ENCODE data around the gene PPP1R13B. TPM values are rescaled to one million over a fixed set of nuclear protein-coding genes. Genes with fewer than 3 reads are reported as not detected.

PPP1R13B gene
- total RNA-seq, 2 donors from 2014 or later, result 15.6 to 17.5 TPM

DNA sequence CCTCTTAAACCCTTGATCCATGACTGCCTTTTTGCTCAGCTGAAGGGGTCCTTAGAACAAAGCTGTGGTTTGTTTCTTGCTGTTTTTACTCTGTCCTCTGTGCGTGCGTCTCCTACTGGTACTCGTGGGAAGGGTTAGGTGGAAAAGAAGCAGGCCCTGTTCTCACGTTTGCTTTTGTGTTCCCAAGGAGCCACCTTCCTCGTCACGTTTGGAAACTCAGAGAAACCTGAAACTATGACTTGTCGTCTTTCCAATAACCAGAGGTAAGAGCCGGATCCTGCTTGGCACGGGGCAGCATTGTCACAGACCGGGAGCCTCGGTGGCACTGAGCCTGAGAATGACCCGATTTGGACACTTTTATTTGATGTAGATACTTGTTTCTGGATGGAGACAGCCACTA lies 118.7 kb downstream of the PPP1R13B start:
- Mint-ChIP-seq H3K36me3 (ENCODE audit: low read depth) (peaks cover 31% of the 10 kb centered on the region), H3K4me3 (peak overlapping the region; percentile 14)

DNA sequence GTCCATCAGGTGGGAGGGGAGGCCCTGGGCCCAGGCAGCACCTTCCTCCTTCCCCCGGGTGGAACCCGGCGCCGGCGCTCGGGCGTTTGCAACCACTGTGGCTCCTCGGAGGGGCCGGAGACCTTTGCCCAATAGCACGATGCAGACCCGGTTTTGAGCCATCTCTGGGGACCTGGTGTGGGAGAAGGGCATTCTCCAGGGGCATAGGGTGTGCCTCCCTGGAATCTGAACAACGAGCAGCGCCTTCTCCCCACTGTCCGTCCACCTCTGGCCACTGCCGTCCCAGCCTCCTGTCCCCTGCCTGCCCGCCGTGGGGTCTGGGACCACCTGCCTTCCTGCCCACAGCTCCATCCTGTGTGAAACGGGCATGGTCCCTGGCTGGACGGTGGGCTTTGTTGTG lies 119.2 kb downstream of the PPP1R13B start:
- H3K27ac Mint-ChIP-seq, result peak overlapping the region; percentile 59
- H3K4me1 ChIP-seq (ENCODE audit: control insufficient read depth, insufficient read depth, low read length), result peaks cover 11% of the 10 kb centered on the region
- H3K36me3 ChIP-seq (ENCODE audit: control insufficient read depth, insufficient read depth, low read length), result peaks cover 39% of the 10 kb centered on the region
- H3K4me1 Mint-ChIP-seq, result peaks cover 17% of the 10 kb centered on the region
- peaks cover 25% of the 10 kb centered on the region for H3K36me3 Mint-ChIP-seq (ENCODE audit: low read depth)
- no peak overlapping the region for H3K4me3 ChIP-seq (ENCODE audit: low read length)
- H3K9me3 Mint-ChIP-seq, result no peaks in the 10 kb centered on the region
- TF ChIP-seq, protein P1, sequence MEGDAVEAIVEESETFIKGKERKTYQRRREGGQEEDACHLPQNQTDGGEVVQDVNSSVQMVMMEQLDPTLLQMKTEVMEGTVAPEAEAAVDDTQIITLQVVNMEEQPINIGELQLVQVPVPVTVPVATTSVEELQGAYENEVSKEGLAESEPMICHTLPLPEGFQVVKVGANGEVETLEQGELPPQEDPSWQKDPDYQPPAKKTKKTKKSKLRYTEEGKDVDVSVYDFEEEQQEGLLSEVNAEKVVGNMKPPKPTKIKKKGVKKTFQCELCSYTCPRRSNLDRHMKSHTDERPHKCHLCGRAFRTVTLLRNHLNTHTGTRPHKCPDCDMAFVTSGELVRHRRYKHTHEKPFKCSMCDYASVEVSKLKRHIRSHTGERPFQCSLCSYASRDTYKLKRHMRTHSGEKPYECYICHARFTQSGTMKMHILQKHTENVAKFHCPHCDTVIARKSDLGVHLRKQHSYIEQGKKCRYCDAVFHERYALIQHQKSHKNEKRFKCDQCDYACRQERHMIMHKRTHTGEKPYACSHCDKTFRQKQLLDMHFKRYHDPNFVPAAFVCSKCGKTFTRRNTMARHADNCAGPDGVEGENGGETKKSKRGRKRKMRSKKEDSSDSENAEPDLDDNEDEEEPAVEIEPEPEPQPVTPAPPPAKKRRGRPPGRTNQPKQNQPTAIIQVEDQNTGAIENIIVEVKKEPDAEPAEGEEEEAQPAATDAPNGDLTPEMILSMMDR (conservative IDR thresholded peaks at IDR 0.05), result no peak
- no peak overlapping the region for H3K27ac ChIP-seq (ENCODE audit: low read depth, low read length)
- no peaks in the 10 kb centered on the region for H3K27me3 ChIP-seq (ENCODE audit: control insufficient read depth, insufficient read depth, low read length, poor library complexity, severe bottlenecking)
- no peak overlapping the region for H3K4me3 Mint-ChIP-seq
- H3K9me3 ChIP-seq (ENCODE audit: control insufficient read depth, low read length), result no peaks in the 10 kb centered on the region
- DNase-seq, result no peak
- H3K27me3 Mint-ChIP-seq (ENCODE audit: insufficient read depth), result no peaks in the 10 kb centered on the region
- 91 to 93% methylated on average over 11 to 19 of the region's 19 CpGs for WGBS, 2 experiments (ENCODE audit: insufficient coverage in 1 of 2, insufficient read length in 1 of 2)
- no peak overlapping the region for H3K9ac ChIP-seq (ENCODE audit: extremely low read depth, low read length, poor library complexity, severe bottlenecking)

More for the DNA sequence above, 118.7 kb downstream of the PPP1R13B start:
- Histone ChIP-seq H3K9me3 (ENCODE audit: control insufficient read depth, low read length) (no peaks in the 10 kb centered on the region), H3K4me1 (ENCODE audit: control insufficient read depth, insufficient read depth, low read length) (peaks cover 11% of the 10 kb centered on the region), H3K27me3 (ENCODE audit: control insufficient read depth, insufficient read depth, low read length, poor library complexity, severe bottlenecking) (no peaks in the 10 kb centered on the region), H3K9ac (ENCODE audit: extremely low read depth, low read length, poor library complexity, severe bottlenecking) (no peak overlapping the region), H3K4me3 (ENCODE audit: low read length) (no peak overlapping the region), H3K27ac (ENCODE audit: low read depth, low read length) (peak overlapping the region; percentile 38), H3K36me3 (ENCODE audit: control insufficient read depth, insufficient read depth, low read length) (peaks cover 44% of the 10 kb centered on the region)
- Mint-ChIP-seq H3K4me1 (peaks cover 16% of the 10 kb centered on the region), H3K27ac (peak overlapping the region; percentile 59), H3K27me3 (ENCODE audit: insufficient read depth) (no peaks in the 10 kb centered on the region), H3K9me3 (no peaks in the 10 kb centered on the region)
- 93 to 96% methylated on average over 12 of the region's 12 CpGs for WGBS, 2 experiments (ENCODE audit: insufficient coverage in 1 of 2, insufficient read length in 1 of 2)
- TF ChIP-seq, protein P1 (conservative IDR thresholded peaks at IDR 0.05), result no peak
- DNase-seq, result no peak

DNA sequence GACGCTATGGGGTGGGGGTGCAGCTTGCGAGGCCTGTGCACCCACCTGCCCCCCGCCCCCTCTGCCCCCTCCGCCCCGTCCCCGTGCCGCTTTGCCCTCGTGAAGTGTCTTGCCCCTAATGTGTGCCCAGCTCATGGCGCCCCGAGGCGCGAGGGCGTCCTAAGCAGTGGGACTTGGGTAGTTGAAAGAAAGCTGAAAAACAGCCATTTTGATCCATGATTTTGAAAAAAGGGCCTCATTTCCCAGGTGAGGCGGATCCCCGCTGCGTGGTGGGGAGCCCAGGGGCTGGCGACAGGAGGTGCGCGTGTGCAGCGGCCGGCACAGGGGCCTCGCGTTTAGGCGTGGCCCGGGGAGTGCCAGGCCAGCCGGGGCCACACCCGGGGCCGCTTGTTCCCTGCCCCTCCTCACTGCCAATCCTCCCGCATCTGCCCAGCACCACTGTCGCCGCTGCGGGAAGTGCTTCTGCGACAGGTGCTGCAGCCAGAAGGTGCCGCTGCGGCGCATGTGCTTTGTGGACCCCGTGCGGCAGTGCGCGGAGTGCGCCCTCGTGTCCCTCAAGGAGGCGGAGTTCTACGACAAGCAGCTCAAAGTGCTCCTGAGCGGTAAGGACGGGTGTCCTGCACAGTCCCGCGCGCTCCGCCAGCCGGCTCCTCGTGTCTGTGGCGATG lies 119.9 kb downstream of the PPP1R13B start:
- no peak for DNase-seq
- no peak overlapping the region for H3K27ac ChIP-seq (ENCODE audit: low read depth, low read length)
- H3K9ac ChIP-seq (ENCODE audit: extremely low read depth, low read length, poor library complexity, severe bottlenecking), result no peak overlapping the region
- Mint-ChIP-seq H3K27ac (no peak overlapping the region), H3K4me3 (no peak overlapping the region), H3K9me3 (no peaks in the 10 kb centered on the region), H3K27me3 (ENCODE audit: insufficient read depth) (no peaks in the 10 kb centered on the region), H3K36me3 (ENCODE audit: low read depth) (peaks cover 23% of the 10 kb centered on the region), H3K4me1 (peaks cover 20% of the 10 kb centered on the region)
- H3K4me1 ChIP-seq (ENCODE audit: control insufficient read depth, insufficient read depth, low read length), result peaks cover 11% of the 10 kb centered on the region
- H3K36me3 ChIP-seq (ENCODE audit: control insufficient read depth, insufficient read depth, low read length), result peaks cover 36% of the 10 kb centered on the region
- no peak overlapping the region for H3K4me3 ChIP-seq (ENCODE audit: low read length)
- TF ChIP-seq, protein P1 (conservative IDR thresholded peaks at IDR 0.05), result peak; percentile 39
- H3K9me3 ChIP-seq (ENCODE audit: control insufficient read depth, low read length), result no peaks in the 10 kb centered on the region
- no peaks in the 10 kb centered on the region for H3K27me3 ChIP-seq (ENCODE audit: control insufficient read depth, insufficient read depth, low read length, poor library complexity, severe bottlenecking)
- 89 to 92% methylated on average over 39 to 53 of the region's 53 CpGs for WGBS, 2 experiments (ENCODE audit: insufficient coverage in 1 of 2, insufficient read length in 1 of 2)
